HG02571 (cell line): ENCODE data around the gene PPP1R16B.

Source experiments
- ATAC-seq: cut with Tn5 transposase; IDR thresholded peaks from one replicate; pipeline ENCODE4 v1.9.1; 2021; ENCODE audit warnings: mild to moderate bottlenecking, moderate library complexity; ENCODE audit not compliant: unreplicated experiment

PPP1R16B gene

DNA sequence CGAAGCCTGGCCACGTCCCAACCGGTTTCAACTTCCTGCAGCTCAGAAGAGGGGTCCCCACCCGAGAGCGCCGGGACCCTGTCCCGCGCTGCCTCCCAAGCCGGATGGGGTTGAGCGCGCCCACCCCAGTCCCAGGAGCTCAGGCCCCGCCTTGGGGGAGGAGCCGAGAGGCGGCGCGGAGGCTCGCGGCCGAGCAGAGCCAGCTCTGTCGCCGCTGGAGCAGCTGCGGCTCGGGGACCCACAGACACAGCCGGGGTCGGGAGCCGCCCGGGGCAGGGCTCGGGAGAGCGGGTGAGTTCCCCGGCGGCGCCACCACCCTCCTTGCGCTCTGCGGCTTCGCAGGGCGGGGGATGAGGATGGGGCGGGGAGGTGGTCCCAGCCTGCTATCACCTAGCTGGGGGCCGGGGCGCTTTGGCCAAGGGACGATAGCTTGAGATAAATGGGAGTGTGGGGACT, at the start of gene PPP1R16B:
PPP1R16B (plus strand) TSS at position 196 of the 456 bp plus-strand sequence. CDS start 30,229 bp downstream, outside the sequence.
- ATAC-seq: peak; percentile 61

DNA sequence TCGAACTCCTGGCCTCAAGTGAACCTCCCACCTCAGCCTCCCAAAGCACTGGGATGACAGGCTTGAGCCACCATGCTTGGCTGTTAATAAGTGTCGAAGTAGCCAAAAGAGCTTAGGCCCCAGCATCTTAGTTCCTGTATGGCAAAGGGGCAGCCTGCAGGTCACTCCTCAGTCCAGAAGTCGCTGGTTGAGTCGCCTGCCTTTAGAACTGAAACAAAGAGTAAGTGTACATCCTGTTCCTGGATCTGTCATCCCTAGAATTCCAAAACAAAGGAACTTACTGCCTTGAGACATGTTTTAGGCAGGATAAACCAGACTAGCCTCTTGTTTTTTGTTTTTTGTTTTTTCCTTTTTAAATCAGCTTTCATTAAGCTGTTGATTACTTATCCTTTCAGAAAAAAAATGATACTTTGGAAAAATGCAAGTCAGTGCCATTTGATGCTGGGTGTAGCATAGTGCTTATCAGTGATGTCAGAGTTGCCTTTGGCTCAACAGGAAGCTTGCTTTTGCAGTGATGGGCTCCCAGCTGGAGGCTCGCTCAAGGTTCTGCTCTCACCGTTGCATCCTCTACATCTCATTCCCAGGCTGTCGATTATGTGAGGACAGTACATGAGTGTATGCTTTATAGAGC, 48.2 kb upstream of the PPP1R16B start:
- no peak for ATAC-seq

DNA sequence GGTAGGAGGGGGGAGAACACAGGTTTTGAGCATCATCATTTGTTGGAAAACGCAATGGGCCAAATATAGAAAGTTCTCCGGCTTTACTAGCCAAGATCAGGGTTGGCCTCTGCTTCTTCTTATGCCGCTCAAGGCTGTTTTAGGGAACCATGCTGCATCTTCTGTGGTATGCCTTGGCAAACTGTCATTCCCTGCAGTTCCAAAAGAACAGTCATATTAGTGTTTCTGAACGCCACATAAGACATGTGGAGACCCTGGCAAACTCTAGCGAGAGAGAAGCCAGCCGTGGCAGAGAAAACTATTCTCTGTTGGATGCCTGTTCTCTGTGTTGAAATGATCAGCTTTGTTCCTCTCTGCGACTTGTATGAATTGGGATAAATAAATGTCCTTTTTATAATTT, 46.4 kb upstream of the PPP1R16B start:
- no peak for ATAC-seq

DNA sequence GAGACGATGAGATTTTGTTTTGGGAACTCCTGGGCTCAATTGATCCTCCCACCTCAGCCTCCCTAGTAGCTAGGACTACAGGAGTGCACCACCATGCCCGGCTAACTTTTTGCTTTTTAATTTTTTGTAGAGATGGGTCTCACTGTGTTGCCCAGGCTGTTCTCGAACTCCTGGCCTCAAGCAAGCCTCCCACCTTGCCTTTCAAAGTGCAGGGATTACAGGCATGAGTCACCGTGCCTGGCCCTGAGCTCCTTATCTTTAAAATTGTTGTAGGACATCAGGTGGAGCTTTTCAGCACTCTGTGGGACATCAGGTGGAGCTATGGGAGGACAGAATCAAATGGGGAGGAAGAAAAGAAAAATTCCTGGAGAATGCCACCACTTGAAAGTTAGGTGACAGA, 44.5 kb upstream of the PPP1R16B start:
- no peak for ATAC-seq

DNA sequence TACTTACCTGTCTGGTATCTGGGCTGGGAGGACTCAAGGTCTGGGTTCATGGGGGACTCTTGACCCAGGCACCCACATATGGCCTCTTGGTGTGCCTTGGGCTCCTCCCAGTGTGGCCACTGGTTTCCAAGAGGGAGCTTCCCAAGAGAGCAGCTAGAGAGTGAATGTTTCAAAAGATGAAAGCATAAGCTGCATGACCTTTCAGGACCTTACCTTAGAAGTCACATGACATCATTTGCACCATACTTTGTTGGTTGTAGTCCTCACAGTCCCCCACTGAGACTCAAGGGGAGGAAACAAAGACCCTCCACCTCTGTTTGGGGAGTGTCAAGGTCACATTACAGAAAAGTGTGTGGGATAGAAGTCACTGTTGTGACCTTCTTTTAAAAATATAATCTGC, 43.3 kb upstream of the PPP1R16B start:
- ATAC-seq: no peak

DNA sequence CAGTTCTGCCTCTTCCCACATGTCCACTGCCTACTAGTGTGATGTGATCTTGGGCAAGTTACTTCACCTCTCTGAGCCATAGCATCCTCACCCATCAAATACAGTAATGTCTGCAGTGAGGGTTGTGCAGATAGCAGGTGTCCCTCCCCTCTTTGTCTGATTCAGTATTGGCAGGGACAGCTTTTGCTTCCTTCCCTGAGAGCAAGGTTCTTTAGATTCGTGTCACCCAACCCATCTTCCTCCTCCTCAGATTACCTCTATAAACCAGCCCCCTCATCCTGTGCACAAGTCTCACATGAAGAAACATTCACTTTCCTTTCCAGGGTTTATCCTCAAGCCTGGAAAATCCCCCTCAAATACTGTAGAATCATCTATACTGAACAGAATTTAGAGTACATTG, 41.9 kb upstream of the PPP1R16B start:
- no peak for ATAC-seq

DNA sequence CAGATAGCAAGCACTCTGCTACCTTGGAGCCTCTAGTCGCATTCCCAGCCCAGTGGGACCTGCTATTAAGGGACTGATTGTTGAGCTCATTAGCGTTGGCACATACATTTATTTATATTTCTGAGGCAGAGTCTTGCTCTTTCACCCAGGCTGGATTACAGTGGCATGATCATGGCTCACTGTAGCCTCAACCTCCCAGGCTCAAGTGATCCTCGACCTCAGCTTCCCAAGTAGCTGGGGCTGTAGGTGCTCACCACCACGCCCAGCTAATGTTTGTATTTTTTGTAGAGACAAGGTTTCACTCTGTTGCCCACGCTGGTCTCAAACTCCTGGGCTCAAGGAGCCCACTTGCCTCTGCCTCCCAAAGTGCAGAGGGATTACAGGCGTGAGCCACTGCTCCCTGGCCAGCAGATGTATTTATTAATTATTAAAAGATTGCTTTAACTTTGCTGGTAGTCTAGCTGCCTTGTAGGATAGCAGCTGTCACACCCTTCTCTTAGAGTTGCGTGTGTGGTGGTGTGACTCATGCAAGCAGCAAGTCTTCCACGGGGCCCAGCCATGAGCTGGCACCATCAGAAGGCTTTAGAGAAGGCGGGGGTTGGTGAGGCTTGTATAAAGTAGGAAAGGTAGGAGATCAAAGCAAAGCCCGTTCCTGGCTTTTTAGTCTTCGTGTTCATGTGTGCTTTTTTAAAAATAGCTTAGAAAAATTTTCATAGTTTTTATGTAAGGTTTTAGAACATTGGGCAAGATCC, 40.8 kb upstream of the PPP1R16B start:
- no peak for ATAC-seq

DNA sequence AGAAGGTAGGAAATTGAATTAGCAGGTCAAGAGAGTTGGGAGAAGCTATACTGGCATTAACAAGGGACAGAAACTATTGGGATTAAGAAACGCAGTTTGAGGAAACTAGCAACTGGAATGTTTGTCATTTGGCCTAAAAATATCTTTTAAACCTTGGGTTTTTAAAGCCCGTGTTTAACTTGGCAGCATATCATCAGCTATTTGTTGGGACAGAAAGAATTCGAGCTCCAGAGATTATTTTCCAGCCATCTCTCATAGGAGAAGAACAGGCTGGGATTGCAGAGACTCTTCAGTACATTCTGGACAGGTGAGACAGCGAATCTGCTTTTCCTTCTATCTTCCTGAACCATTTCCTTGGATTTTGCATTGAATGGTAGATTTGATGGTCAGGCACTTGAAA, 39.4 kb upstream of the PPP1R16B start:
- no peak for ATAC-seq

DNA sequence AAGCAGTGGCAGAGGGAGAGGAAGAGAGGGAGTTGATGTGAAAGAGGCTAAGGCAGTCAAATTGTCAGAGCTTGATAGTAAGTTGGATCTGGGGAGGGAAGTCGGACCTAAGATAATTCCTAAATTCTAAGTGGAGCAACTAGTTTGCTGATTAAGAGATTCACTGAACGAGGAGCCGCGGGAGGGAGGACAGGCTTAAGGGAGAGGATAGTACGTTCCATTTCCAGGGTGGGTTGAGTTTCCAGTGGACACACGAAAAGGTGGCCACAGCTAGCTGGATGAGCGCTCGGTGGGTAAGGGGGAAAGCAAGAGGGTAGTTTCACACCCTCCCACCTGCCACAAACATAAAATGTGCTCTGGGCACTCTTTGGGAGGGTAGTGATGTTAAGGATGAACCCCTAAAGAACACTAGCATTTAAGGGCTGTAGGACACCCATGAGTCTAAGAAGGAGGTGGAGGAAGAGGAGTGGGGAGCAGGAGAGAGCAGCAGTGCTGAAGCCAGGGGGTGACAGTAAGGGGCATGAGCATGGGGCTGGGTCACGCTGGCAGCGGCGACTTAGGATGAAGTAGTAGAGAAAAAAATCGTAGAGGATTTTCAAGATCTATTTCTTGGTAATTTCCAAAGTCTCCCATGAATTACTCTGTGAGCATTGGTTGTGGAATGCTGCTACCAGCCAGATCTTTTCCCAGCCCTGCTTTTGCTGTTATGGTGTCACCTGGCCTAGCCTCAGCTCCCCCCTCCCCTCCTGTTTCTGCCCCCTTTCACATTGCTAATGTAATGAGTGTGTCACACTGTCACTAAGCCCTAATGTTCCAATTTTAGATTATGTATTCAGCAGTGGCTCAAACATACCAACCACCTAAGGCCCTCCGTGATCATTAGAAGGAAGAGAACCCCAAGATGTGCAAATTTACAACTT, 35.9 kb upstream of the PPP1R16B start:
- no peak for ATAC-seq

DNA sequence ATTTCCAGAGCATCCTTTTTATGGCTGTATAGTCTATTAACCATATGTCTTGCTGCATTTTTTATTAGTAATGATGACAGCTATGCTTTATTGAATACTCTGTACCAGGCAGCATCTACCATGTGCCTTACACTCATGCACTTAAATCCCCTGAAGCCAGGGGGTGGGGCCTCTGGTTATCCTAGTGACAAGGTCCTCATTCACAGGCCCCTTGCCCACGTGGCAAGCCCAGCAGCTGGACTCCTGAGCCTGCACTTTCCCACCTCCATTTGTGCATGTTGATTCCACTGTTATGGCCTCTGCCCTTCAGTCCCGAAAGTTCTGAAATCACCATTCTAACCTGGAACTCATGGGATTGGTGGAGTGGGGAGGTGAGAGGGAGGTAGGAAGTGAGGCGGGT, 35.0 kb upstream of the PPP1R16B start:
- no peak for ATAC-seq

DNA sequence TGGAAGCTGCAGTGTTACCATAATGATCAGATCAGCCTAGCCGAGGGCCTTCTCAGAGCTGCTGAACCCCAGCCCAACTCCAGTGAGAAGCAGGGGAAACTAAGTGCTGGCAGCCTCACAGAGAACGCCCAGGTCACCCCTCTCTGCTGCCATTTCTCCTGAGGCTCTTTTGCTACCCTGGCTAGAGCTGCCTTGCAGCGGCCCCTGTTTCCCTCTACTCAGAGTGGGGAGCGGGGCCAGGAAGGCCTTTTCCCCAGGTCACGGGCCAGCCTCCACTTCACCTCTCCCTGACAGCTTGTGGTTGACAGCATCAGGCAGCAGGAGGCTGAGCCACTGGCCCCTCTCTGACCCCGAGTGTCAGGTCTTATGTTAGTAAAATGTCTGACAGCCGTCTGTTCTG, 34.5 kb upstream of the PPP1R16B start:
- ATAC-seq: no peak

DNA sequence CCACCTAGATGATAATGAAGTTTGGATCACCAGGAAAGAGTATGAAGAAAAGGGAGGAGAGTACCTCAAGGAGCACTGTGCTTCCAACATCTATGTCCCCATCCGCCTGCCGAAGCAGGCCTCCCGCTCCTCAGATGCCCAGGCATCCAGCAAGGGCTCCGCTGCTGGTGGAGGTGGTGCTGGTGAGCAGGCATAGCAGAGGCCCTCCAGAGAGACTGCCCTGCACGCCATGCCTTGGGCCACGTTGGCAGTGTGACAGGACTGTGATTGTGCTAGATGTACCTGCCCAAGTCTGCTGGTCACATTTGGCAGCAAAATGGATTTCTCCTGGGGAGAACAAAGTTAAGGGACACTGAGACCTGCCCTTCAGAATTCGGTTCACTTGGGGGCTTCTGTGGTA, 33.9 kb upstream of the PPP1R16B start:
- ATAC-seq: no peak

DNA sequence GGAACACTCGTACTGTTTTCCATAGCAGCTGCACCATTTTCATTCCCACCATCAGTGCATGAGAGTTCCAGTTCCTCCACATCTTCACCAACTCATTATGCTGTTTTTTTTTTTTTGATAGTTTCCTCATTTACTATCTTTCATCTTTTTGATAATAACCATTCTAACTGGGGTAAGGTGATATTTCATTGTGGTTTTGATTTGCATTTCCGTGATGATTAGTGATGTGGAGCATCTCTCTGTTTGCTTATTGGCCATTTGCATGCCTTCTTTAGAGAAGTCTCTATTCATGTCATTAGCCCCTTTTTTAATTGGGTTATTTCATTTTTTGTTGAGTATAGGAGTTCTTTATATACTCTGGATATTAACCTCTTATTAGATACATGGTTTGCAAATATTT, 31.3 kb upstream of the PPP1R16B start:
- no peak for ATAC-seq

DNA sequence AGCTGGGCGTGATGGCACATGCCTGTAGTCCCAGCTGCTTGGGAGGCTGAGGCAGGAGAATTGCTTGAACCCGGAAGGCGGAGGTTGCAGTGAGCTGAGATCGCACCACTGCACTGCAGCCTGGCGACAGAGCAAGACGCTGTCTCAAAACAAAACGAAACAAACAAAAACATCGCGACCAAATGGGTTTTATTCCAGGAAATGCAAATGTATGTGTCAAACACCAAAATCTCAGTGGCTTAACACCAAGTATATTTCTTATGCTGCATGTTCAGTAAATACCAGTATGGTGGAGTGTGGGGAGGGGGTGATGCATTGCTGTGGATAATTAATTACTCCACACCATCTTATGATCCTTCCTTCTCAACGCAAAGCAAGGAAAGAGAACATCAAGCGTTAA, 29.1 kb upstream of the PPP1R16B start:
- ATAC-seq: no peak

DNA sequence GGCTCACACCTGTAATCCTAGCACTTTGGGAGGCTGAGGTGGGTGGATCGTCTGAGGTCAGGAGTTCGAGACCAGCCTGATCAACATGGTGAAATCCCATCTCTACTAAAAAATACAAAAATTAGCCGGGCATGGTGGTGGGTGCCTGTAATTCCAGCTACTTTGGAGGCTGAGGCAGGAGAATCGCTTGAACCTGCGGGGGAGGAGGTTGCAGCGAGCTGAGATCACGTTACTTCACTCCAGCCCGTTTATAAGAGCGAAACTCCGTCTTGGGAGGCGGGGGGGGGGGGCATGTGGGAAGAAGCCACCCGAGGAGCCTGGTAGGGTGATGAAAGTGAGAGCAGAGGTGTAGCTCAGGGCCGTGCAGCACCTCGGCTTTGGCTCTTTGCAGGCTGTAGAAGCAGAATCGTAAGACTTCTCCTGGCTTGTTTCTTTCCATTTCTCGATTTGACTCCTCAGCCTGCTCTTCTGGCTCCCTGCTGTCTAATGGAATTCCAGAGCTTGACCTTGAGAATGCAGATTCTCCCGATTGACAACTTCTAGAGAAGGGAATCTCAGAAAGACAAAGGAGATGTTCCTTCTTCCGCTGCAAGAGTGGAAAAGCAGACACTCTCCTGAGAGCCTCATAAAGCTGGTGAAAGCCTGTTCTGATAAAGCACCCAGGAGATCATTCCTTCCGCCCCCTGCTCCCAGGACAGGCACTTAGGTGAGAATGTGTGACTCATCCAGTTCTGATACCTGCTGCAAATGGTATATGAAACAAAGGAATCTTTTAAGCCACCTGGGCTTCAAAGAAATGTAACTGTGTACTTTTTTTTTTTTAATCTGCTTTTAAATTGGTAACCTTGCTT, 26.0 kb upstream of the PPP1R16B start:
- ATAC-seq: no peak

DNA sequence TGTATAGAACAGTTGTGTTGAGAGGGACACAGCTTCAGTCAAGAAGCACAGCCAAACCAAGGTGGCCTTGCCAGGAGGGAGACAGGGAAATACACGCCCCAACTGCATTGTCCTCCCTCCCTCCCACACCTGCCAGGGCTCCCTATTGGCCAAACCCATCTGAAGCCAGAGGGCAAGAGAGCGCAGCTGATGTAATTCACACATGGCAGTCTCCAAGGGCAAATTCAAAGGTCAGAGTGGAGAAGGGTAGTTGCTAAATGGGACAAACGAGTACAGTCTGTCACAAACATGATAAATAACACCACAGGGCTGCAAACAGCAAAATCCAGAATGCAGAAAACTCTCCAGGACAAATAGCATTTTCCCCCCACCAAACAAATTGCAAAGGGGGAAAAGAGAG, 23.2 kb upstream of the PPP1R16B start:
- ATAC-seq: no peak

DNA sequence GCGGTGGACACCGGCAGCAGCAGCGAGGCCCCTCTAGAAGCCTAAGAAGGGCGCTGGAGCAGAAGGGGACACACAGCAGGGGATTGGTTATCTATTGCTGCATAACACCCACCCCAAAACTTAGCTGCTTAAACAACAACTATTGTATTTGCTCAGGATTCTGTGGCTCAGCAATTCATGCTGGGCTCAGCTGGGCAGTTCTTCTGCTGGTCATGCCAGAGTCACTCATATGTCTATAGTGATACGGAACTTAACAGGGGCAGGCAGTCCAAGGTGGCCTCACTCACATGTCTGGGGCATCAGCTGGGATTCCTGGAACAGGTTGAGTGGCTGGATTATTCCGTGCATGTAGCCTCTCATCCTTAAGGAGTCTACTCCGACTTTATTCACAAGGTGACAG, 17.6 kb upstream of the PPP1R16B start:
- ATAC-seq: no peak

DNA sequence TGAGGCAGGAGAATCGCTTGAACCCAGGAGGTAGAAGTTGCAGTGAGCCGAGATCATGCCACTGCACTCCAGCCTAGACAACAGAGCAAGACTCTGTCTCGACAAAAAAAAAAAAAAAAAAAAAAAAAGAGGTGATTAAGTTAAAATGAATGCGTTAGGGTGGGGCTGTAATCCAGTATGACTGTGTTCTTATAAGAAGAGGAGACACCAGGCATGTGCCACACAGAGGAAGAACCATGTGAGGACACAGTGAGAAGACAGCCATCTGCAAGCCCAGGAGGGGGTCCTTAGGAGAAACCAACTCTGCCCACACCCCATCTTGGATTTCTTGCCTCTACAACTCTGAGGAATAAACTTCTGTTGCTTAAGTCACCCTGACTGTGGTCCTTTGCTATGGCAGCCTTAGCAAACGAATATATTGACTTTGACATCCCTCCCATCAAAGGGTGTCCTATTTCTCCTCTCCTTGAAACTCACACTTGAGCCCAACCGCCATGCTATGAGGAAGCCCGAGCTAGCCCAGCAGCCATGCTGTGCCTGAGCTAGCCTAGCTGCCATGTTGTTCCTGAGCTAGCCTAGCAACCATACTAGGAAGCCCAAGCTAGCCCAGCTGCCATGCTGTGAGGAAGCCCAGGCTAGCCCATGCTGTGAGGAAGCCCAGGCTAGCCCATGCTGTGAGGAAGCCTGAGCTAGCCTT, 15.8 kb upstream of the PPP1R16B start:
- ATAC-seq: no peak

DNA sequence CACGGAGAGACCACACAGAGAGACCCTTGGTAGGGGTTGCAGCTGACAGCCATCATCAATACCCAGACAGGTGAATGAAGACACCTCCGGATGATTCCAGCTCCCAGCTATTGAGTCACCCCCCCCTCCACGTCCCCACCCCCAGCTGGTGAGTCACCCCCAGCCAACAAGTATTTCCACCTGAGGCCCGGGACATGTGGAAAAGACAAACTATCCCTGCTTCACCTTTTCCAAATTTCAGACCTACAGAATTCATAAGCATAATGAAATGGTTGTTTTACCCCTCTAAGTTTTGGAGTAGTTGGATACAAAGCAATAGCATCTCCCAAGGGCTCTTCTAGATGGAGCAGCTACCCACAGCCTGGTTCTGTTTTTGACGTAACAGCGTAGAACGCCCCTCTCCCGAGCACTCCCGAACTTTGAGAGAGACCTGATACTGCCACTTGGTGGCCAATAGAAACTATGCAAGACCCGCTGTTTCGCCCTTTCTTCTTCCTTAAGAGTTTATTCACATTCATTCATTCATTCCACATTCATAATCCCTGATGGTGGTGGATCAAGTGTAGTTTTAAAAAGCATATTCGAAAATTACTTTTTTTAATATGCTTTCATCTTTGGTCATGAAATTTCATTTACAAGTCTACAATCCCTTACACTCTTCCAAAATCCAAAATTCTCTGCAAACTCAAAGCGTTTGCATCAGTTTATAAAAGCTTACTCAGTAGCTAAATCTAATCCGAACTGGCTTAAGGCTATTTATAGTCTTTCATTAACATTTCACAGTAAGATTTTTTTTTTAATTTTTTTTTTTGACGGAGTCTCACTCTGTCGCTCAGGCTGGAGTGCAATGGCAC, 15.1 kb upstream of the PPP1R16B start:
- ATAC-seq: no peak
